IPS-18c (cell line): ENCODE data around the gene ALKBH5.

ENCODE experiments used
- H3K4me3 ChIP-seq: 2 replicates; pipeline ENCODE4 v1.7.0; 2013; ENCODE audit warnings: low read depth, mild to moderate bottlenecking, low read length, moderate library complexity; ENCODE audit not compliant: insufficient read depth
- H3K9me3 ChIP-seq: one replicate; pipeline ENCODE4 v1.6.1; 2013; ENCODE audit warnings: mild to moderate bottlenecking, low read length, moderate library complexity; ENCODE audit not compliant: control insufficient read depth, insufficient read depth

The ALKBH5 gene

DNA sequence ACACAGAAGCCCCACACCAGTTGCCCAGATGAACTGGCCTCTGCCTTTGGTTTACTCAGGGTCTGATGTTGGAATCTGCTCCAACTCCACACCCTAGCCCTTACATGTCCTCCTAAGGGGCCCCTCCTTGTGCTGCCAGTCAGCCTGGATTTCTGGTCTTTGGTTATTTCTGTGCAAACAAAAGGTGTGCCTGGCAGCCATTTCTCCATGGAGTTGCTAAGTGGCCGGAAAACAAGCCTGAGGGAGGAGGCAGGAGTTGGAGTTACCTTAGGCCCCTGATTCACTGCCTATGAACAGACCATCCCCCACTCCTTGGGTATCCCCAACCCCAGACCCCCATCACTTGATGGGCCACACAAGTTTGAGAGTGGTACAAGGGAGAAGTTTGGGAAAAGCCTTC, 4.4 kb upstream of the ALKBH5 start:
- H3K4me3 ChIP-seq = no peak overlapping the region
- H3K9me3 ChIP-seq = no peaks in the 10 kb centered on the region

DNA sequence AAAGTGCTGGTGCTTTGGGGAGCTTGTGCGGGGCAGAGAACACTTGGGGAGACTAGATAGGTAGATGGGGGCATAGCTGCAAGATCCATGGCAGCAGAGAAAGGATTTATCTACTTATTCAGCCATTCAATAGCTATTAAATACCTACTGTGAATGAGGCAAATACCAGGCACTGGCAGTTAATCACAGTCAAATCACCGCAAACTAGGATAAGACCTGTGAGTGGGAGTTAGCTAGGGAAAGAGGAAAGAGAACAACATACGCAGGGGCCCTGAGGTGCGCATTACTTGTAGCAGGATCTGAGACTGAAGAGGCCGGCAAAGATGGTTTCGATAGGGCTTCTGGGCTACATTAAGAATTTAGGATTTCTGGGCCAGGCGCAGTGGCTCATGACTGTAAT, 3.8 kb upstream of the ALKBH5 start:
- Histone ChIP-seq H3K4me3 (no peak overlapping the region; the same call in 1 of the 2 replicates), H3K9me3 (no peaks in the 10 kb centered on the region)

DNA sequence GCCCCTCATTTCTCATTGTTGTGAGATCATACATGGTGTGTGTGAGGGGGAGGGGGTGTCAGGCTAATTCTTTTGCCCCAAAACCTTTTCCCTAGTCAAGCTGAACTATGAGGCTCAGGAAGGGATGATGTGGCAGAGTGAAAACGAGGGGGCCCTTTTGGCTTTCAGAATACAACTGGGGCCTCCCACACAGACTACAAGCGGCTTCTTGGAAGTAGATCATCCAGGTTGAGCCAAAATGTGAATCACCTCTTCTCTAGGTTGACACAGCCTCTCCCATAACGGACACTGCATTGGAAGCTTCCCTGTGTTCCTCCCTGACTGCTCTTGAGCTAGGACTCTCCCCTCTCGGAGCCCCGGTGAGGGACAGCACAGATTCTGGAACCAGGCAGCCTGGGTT, 2.3 kb upstream of the ALKBH5 start:
- no peak overlapping the region for H3K4me3 ChIP-seq
- H3K9me3 ChIP-seq = no peaks in the 10 kb centered on the region

DNA sequence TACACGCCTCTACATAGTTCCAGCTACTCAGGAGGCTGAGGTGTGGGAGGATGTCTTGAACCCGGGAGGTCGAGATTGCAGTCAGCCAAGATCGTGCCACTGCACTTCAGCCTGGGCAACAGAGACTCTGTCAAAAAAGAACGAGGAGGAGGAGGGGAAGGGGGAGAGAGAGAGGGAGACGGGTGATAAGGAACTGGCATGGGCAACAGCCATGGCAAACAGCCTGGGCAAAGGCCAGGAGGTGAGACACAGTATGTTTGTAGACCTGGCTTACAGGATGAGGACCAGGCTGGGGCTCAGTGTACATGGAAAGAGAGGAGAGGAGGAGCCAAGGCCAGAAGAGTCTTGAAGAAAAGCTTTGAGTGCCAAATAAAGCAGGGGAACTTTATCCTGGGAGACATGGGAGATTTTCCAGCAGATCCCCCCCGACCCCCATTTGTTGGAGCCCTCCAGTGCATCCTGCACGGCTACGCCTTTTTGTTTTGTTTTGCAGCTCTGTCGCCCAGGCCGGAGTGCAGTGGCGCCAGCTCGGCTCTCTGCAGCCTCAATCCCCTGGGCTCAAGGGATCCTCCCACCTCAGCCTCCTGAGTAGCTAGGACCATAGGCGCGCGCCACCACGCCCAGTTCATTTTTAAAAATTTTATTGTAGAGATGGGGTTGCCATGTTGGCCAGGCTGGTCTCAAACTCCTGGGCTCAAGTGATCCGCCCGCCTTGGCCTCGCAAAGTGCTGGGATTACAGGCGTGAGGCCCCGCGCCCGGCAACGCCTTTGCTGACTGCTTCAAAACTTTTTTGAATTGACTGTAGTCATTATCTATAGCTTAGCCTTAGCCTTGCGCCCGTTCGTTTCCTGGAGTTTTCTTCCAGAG, 1.3 kb upstream of the ALKBH5 start:
- Histone ChIP-seq H3K9me3 (no peaks in the 10 kb centered on the region), H3K4me3 (peak overlapping the region; percentile 67)

DNA sequence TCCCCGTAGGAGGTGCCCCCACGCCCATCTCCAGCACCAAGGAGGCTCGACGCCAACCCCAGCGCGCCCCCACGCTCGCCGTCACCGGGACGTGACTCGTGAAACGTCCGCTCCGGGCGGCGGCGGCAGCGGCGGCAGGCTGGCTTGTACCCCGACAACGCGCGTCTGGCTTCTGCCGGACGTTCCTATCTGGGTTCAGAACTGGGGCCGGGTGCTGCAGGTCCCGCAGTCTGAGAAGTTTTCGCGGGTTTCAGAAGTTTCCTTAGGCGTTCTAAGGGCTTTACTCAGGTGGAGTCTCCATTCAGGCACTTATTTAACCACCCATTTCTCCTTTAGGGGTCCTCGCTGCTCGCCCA, 672 bp upstream of the ALKBH5 start:
- H3K9me3 ChIP-seq = no peaks in the 10 kb centered on the region
- peak overlapping the region; percentile 67 for H3K4me3 ChIP-seq

DNA sequence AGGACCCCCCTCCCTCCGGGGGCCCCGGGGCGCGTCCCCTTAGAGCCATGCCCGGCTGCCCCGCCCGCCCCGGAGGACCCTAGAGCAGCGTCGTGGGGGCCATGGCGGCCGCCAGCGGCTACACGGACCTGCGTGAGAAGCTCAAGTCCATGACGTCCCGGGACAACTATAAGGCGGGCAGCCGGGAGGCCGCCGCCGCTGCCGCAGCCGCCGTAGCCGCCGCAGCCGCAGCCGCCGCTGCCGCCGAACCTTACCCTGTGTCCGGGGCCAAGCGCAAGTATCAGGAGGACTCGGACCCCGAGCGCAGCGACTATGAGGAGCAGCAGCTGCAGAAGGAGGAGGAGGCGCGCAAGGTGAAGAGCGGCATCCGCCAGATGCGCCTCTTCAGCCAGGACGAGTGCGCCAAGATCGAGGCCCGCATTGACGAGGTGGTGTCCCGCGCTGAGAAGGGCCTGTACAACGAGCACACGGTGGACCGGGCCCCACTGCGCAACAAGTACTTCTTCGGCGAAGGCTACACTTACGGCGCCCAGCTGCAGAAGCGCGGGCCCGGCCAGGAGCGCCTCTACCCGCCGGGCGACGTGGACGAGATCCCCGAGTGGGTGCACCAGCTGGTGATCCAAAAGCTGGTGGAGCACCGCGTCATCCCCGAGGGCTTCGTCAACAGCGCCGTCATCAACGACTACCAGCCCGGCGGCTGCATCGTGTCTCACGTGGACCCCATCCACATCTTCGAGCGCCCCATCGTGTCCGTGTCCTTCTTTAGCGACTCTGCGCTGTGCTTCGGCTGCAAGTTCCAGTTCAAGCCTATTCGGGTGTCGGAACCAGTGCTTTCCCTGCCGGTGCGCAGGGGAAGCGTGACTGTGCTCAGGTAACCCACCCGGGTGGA, 759 bp downstream of the ALKBH5 start:
- Histone ChIP-seq H3K9me3 (no peaks in the 10 kb centered on the region), H3K4me3 (peak overlapping the region; percentile 67)

DNA sequence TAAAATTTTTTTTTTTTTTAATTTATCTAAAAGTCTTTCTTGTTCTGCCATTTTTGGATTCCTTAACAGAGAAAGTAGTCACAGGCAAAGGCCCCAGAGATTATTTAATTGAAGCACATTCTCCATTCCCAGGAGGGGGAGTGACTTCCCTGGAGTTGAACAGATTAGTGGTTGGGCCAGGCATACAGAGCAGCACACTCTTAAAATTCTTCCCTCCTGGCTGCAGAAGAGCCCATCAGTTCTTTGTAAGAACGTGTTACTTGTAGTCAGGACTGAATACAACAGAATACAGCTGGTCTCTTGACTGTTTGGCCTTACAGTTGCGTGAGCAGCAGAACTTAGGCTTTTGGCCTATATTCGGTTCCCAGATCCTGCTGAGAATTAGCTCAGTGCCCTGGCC, 1.8 kb downstream of the ALKBH5 start:
- Histone ChIP-seq H3K4me3 (peak overlapping the region; percentile 67), H3K9me3 (no peaks in the 10 kb centered on the region)

DNA sequence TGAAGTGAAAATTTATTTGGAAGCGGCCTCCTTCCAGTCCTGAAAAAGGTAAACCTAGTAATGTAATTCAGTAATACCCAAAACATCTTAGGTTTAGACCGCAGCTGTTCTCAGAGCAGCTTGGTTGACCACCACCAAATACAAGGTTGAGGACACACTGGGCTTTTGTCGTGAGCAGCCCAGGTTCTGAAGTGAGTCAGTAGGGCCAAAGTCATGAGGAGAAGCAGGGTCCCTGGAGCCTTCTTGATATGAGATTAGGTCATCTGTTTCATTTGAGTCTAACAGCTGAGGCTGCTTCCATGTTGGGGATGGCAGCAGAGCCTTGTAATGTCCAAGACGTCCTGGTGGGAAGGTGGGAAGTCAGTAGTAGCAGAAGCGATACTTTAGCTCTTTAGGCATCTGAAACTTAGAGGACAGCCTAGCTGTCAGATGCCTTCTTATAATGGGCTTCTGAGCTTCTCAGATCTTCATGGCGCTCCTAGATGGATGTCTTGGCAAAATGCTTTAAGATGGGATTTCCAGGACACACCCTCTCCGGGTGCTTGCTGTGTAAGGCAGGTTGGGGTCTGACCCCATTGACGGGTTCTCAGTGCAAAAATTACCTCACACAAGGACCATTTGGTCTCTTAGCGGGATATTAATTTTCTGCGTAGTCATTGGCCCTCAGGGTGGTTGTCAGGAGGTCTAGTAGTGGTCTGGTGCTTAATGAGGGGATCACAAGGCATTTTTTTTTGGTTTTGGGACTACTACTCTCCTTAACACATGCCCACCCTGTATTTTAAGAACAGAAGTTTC, 2.4 kb downstream of the ALKBH5 start:
- peak overlapping the region; percentile 67 for H3K4me3 ChIP-seq
- no peaks in the 10 kb centered on the region for H3K9me3 ChIP-seq

DNA sequence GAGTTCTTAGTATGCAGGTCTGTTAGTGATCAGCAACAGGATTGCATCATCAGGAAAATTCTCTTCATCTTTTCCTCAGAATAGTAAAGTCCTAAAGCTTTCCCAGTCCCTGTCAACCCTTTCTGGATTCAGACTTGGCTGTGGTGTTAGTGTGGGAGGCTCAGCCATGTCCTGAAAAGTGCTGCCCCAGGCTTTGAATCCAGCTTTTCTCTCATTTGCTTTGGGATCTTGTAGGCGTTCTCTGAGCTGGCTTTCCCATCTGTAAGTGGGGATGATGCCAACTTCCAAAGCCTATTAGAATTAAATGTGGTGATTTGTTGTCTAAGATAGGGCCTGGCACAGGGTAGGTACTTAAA, 3.0 kb downstream of the ALKBH5 start:
- peak overlapping the region; percentile 32; the same call in 1 of the 2 replicates for H3K4me3 ChIP-seq
- H3K9me3 ChIP-seq = no peaks in the 10 kb centered on the region

DNA sequence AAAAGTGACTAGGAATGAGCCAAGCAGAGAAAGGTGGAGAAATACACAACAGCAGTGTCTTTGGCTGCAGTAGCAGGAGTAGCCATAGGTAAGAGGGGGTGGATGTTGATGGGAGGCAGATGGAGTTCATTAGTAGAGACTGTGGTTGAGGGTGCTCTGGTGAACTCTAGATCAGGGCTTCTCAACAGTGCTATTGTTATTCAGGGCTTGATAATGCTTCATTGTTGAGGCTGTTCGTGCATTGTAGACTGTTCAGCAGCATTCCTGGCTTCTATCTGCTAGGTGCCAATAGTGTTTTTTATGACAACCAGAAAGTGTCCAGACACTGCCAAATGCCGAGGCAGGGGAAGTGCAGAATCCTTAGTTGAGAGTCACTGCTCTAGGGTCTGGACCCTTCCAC, 3.6 kb downstream of the ALKBH5 start:
- Histone ChIP-seq H3K9me3 (no peaks in the 10 kb centered on the region), H3K4me3 (no peak overlapping the region)

DNA sequence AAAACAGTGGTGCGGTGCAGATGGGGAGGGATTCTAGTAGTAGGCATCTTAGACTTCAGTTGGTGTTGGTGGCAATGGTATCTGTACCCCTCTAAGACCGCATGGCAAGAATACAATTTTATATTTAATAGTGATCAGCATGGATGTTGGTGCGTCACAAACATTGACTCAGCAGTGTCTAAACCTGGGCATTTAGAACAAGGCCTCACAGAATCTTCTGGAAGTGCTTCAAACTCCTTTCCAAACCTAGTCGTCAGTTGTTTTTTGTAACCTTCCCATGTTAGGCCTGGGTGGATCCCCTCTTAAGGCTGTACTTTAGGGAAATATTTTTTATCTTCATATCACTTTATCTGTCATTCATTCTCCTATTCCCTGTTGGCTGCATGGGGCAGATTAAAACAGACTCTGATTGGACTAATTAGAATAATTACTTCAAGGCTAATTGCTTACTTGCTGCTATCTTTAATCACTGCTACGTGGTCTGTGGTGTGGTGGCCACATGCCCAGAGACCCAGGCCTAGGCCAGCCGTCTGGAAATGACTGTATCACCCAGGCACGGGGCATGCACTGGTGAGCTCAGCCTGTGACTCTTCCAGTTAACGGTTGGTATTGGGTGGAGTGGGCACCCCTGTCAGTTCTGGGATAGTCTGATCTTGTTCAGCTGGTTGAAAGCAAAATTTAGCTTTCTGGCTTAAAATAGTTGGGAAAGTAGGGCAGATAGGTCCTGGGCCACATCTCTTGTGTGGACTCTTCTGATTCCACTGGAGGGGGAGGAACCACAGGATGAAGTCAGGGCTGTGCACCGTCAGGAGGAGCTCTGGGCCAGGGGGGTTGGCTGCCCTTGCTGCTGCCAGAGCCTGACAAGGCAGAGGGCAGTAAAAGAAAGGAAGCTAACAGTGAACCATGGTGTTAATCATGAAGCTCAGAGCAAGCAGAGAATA, 4.5 kb downstream of the ALKBH5 start:
- Histone ChIP-seq H3K9me3 (no peaks in the 10 kb centered on the region), H3K4me3 (no peak overlapping the region)

DNA sequence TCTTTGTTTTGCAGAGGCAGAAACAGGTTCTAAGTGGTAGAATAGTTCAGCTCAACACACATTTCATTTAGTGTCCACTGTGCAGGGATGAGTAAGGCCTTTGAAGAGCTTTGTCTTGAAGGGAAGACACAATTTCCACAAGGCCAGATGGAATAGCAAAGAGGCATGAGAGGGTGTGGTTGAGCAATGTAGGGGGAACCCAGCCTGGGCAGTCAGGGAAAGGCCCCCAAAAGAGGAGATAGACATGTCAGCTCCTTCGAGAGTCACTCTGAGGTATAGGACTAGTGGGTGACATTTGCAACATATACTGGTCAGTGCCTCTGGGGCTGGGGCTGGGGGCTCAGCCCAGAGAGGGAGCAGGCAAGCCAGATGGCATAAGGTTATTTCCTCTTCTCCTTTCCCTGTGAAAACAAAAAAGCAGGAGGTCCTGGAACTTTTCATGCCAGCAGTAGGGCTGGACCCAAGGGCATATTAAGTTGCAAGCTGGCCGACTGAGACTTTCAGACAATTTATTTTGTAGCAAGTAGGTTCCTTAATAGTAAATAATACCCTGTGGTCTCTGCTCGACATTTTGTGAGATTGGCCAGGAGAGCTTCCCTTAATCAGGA, 7.1 kb downstream of the ALKBH5 start:
- H3K9me3 ChIP-seq = no peaks in the 10 kb centered on the region
- no peak overlapping the region for H3K4me3 ChIP-seq

DNA sequence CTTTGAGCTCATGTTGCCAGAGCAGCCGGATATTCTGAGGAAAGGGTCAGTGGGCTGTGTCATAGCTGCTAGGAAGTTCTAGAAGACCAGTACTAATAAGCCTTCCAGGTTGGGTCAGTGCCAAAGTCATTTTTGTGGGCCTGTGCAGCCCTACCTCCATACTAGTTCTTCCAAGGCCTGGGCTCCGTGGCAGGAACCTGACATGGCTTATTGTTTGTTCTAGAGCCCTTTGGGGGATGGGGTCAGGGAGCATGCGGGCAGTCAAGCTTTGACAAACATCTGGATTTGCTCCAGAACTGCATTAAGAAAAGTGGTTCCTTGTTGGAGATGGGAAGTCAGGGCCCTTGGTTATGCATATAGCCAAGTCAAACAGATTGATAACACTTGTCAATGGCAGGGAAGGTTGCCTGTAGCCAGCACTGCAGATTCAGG, 7.6 kb downstream of the ALKBH5 start:
- H3K9me3 ChIP-seq = no peaks in the 10 kb centered on the region
- no peak overlapping the region for H3K4me3 ChIP-seq

DNA sequence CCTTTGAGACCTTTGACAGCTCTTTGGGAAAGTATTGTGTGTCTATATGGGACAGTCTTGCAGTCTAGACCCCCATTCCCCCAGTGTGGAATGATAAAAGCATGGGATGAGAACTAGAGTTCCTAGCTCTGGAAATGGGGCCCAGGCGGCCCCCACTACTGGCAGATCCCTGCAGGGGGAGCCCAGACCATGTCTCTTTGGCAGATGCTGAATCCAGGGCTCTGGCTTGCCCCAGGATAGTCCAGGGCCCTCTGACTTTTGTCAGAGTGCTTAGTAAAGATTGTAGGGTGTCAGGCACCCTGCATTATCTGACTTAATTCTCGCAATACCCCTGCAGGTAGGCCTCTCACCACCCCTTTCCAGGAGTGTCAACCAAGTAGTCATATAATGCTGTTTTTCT, 8.3 kb downstream of the ALKBH5 start:
- Histone ChIP-seq H3K9me3 (no peaks in the 10 kb centered on the region), H3K4me3 (no peak overlapping the region)

DNA sequence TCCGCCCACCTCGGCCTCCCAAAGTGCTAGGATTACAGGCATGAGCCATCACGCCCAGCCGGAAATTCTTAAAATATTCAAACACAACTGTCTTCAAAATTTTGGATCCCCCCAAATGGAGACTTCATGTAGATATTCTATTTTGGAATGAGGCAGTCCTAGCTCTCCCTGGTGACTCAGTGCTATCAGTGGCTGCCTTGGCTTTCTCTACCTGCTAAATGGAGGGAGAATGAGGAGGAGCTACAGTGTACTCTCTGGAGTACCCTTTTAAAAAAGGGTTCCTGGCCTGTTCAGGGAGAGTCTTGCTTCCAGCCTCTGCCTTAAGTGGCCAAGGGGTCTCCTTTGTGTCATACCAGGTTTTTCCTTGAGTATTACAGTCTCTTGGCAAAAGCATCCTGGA, 10.8 kb downstream of the ALKBH5 start:
- H3K4me3 ChIP-seq = no peak overlapping the region
- H3K9me3 ChIP-seq = no peaks in the 10 kb centered on the region

DNA sequence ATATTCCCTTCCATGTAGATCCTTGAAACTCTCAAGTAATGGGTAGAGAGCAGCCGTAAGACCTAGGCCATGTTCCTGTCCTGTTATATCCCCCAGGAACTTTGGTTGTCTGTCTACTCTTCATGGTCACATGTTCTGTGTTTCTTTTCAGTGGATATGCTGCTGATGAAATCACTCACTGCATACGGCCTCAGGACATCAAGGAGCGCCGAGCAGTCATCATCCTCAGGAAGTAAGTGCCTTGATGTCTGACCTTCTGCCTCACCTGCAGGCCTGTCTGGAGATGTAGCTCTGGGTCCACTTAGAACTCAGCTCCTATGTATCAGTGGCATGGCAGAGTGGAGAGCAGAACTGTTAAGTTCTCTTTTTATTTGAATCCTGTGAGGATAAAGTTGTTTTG, 11.2 kb downstream of the ALKBH5 start:
- Histone ChIP-seq H3K4me3 (no peak overlapping the region), H3K9me3 (no peaks in the 10 kb centered on the region)
